GM21423 (cell line): Measurements from ENCODE around the gene ZIM2.
A peak's percentile ranks its signal among the peaks of the same experiment; 100 is the strongest.

Source experiments
- ATAC-seq: cut with Tn5 transposase; IDR thresholded peaks from one replicate; pipeline ENCODE4 v1.9.1; 2021; ENCODE audit warnings: mild to moderate bottlenecking, moderate library complexity; ENCODE audit not compliant: unreplicated experiment

The ZIM2 gene

GRCh38 chr19:56839652-56840450, 675 bp downstream of the ZIM2 start:
- ATAC-seq, result peak; percentile 25

GRCh38 chr19:56838909-56839651, 1.4 kb downstream of the ZIM2 start:
- ATAC-seq, result peak; percentile 34

- no peak for ATAC-seq
Observed at GRCh38 chr19:56838024-56838908, 2.3 kb downstream of the ZIM2 start.

GRCh38 chr19:56837492-56838023, 3.0 kb downstream of the ZIM2 start:
- ATAC-seq, result no peak

- ATAC-seq, result no peak
Observed at GRCh38 chr19:56837004-56837403, 3.5 kb downstream of the ZIM2 start.

- ATAC-seq, result no peak
Observed at GRCh38 chr19:56836059-56836458, 4.5 kb downstream of the ZIM2 start.

GRCh38 chr19:56835401-56835800, 5.1 kb downstream of the ZIM2 start:
- no peak for ATAC-seq

- no peak for ATAC-seq
Observed at GRCh38 chr19:56834564-56835375, 5.8 kb downstream of the ZIM2 start.

- ATAC-seq, result no peak
Observed at GRCh38 chr19:56832352-56832928, 8.1 kb downstream of the ZIM2 start.

GRCh38 chr19:56831255-56831654, 9.3 kb downstream of the ZIM2 start:
- ATAC-seq, result no peak

GRCh38 chr19:56829596-56829995, 10.9 kb downstream of the ZIM2 start:
- no peak for ATAC-seq

GRCh38 chr19:56827708-56828107, 12.8 kb downstream of the ZIM2 start:
- no peak for ATAC-seq

GRCh38 chr19:56823956-56824355, 16.6 kb downstream of the ZIM2 start:
- ATAC-seq, result no peak

GRCh38 chr19:56823417-56823816, 17.1 kb downstream of the ZIM2 start:
- no peak for ATAC-seq

GRCh38 chr19:56822755-56823154, 17.8 kb downstream of the ZIM2 start:
- ATAC-seq, result no peak

- ATAC-seq, result no peak
Observed at GRCh38 chr19:56821675-56822074, 18.9 kb downstream of the ZIM2 start.

- no peak for ATAC-seq
Observed at GRCh38 chr19:56821209-56821608, 19.3 kb downstream of the ZIM2 start.

GRCh38 chr19:56819166-56819565, 21.4 kb downstream of the ZIM2 start:
- ATAC-seq, result no peak

GRCh38 chr19:56814656-56815055, 25.9 kb downstream of the ZIM2 start:
- no peak for ATAC-seq

- no peak for ATAC-seq
Observed at GRCh38 chr19:56813531-56813930, 27.0 kb downstream of the ZIM2 start.
